H9 (cell line): ENCODE results near the gene LRCH1. TPM values are rescaled to one million over a fixed set of nuclear protein-coding genes. Genes with fewer than 3 reads are reported as not detected.

Source experiments
- DNase-seq: peaks from one replicate; pipeline ENCODE4 v3.0.0-alpha.2; 2017
- H2AFZ ChIP-seq: one replicate; pipeline ENCODE4 v1.6.1; 2013; ENCODE audit warnings: mild to moderate bottlenecking, low read length, control low read depth, moderate library complexity
- H2AK5ac ChIP-seq: 2 replicates; pipeline ENCODE4 v1.6.1; 2013; ENCODE audit warnings: low read length, control low read depth, mixed read lengths; ENCODE audit not compliant: insufficient read length
- H2BK120ac ChIP-seq: one replicate; pipeline ENCODE4 v1.6.1; 2013; ENCODE audit warnings: low read depth, mild to moderate bottlenecking, low read length, control low read depth, inconsistent platforms; ENCODE audit not compliant: poor library complexity, severe bottlenecking
- H2BK12ac ChIP-seq: 2 replicates; pipeline ENCODE4 v1.6.1; 2013; ENCODE audit warnings: low read length, control low read depth, mixed read lengths, low read depth; ENCODE audit not compliant: insufficient read length
- H2BK15ac ChIP-seq: 2 replicates; pipeline ENCODE4 v1.6.1; 2013; ENCODE audit warnings: low read depth, low read length, control low read depth
- H2BK20ac ChIP-seq: one replicate; pipeline ENCODE4 v1.6.1; 2013; ENCODE audit warnings: low read depth, mild to moderate bottlenecking, low read length, control low read depth, inconsistent platforms; ENCODE audit not compliant: poor library complexity, severe bottlenecking
- H2BK5ac ChIP-seq: 2 replicates; pipeline ENCODE4 v1.6.1; 2013; ENCODE audit warnings: low read length, control low read depth, mixed read lengths; ENCODE audit not compliant: insufficient read length
- H3K14ac ChIP-seq: 2 replicates; pipeline ENCODE4 v1.6.1; 2013; ENCODE audit warnings: low read length, control low read depth; ENCODE audit not compliant: insufficient read depth
- H3K18ac ChIP-seq: 2 replicates; pipeline ENCODE4 v1.6.1; 2013; ENCODE audit warnings: low read depth, mild to moderate bottlenecking, mixed read lengths, low read length, control low read depth; ENCODE audit not compliant: insufficient read length
- H3K23ac ChIP-seq: 2 replicates; pipeline ENCODE4 v1.6.1; 2013; ENCODE audit warnings: low read length, control low read depth, mixed read lengths, low read depth; ENCODE audit not compliant: insufficient read length
- H3K23me2 ChIP-seq: 2 replicates; pipeline ENCODE4 v1.6.1; 2013; ENCODE audit warnings: low read depth, mild to moderate bottlenecking, mixed read lengths, low read length, control low read depth; ENCODE audit not compliant: insufficient read length, poor library complexity, severe bottlenecking
- H3K27ac ChIP-seq: 2 replicates; pipeline ENCODE4 v1.5.1; 2013; ENCODE audit warnings: low read length, control low read depth, mixed read lengths, low read depth; ENCODE audit not compliant: insufficient read length
- H3K27me3 ChIP-seq: 2 replicates; pipeline ENCODE4 v1.6.1; 2013; ENCODE audit warnings: low read length, control low read depth, inconsistent platforms; ENCODE audit not compliant: insufficient read depth
- H3K4ac ChIP-seq: 2 replicates; pipeline ENCODE4 v1.6.1; 2013; ENCODE audit warnings: low read depth, mild to moderate bottlenecking, control low read depth, inconsistent platforms, low read length, moderate library complexity
- H3K4me1 ChIP-seq: 2 replicates; pipeline ENCODE4 v1.6.1; 2013; ENCODE audit warnings: low read length, control low read depth, inconsistent platforms; ENCODE audit not compliant: insufficient read depth
- H3K4me2 ChIP-seq: 2 replicates; pipeline ENCODE4 v1.6.1; 2013; ENCODE audit warnings: low read length, control low read depth, mixed read lengths; ENCODE audit not compliant: insufficient read length, insufficient read depth
- H3K56ac ChIP-seq: 2 replicates; pipeline ENCODE4 v1.6.1; 2013; ENCODE audit warnings: low read depth, mild to moderate bottlenecking, mixed read lengths, low read length, control low read depth; ENCODE audit not compliant: insufficient read length
- H3K79me1 ChIP-seq: 2 replicates; pipeline ENCODE4 v1.6.1; 2013; ENCODE audit warnings: low read depth, mild to moderate bottlenecking, moderate library complexity, low read length, control low read depth, inconsistent platforms; ENCODE audit not compliant: insufficient read depth, poor library complexity, severe bottlenecking
- H3K79me2 ChIP-seq: 2 replicates; pipeline ENCODE4 v1.6.1; 2013; ENCODE audit warnings: low read length, control low read depth, inconsistent platforms; ENCODE audit not compliant: insufficient read depth
- H3K9ac ChIP-seq: 2 replicates; pipeline ENCODE4 v1.6.1; 2013; ENCODE audit warnings: low read length, control low read depth, mixed read lengths; ENCODE audit not compliant: insufficient read length; ENCODE audit errors: extremely low read depth
- H3K9me3 ChIP-seq: one replicate; pipeline ENCODE4 v1.6.1; 2013; ENCODE audit warnings: low read depth, low read length, inconsistent platforms; ENCODE audit not compliant: control insufficient read depth
- H3T11ph ChIP-seq: one replicate; pipeline ENCODE4 v1.6.1; 2013; ENCODE audit warnings: mild to moderate bottlenecking, low read length, control low read depth, inconsistent platforms
- H4K20me1 ChIP-seq: one replicate; pipeline ENCODE4 v1.6.1; 2013; ENCODE audit not compliant: control insufficient read depth, insufficient read length, insufficient read depth
- H4K5ac ChIP-seq: 2 replicates; pipeline ENCODE4 v1.6.1; 2013; ENCODE audit warnings: low read depth, mild to moderate bottlenecking, mixed read lengths, low read length, control low read depth; ENCODE audit not compliant: insufficient read length
- H4K8ac ChIP-seq: replicated peaks from 2 replicates; pipeline ENCODE4 v1.6.1; 2013; ENCODE audit warnings: low read length, control low read depth, mixed read lengths, low read depth; ENCODE audit not compliant: insufficient read length
- H4K91ac ChIP-seq: 2 replicates; pipeline ENCODE4 v1.6.1; 2013; ENCODE audit warnings: low read depth, mild to moderate bottlenecking, moderate library complexity, mixed read lengths, low read length, control low read depth; ENCODE audit not compliant: insufficient read length
- H3K27ac Mint-ChIP-seq, 3 experiments: 2 replicates in 2 of 3; 3 replicates in 1 of 3; pipeline ENCODE4 v1.8.0; 2020 to 2021; ENCODE audit warnings: mixed read lengths in 3 of 3, mild to moderate bottlenecking in 1 of 3, moderate library complexity in 1 of 3
- H3K27me3 Mint-ChIP-seq: 2 replicates; pipeline ENCODE4 v1.8.0; 2021; ENCODE audit warnings: low read depth, mild to moderate bottlenecking, moderate library complexity, mixed read lengths
- H3K36me3 Mint-ChIP-seq, 3 experiments: 2 replicates in 2 of 3; 3 replicates in 1 of 3; pipeline ENCODE4 v1.8.0; 2020 to 2021; ENCODE audit warnings: low read depth in 3 of 3, mixed read lengths in 3 of 3; ENCODE audit not compliant: insufficient read depth in 1 of 3
- H3K4me1 Mint-ChIP-seq, 2 experiments: 2 replicates each; pipeline ENCODE4 v1.8.0; 2020; ENCODE audit warnings: mixed read lengths in 2 of 2
- H3K4me3 Mint-ChIP-seq, 2 experiments: 2 replicates in 1 of 2; 3 replicates in 1 of 2; pipeline ENCODE4 v1.8.0; 2020 to 2021; ENCODE audit warnings: mild to moderate bottlenecking in 2 of 2, mixed read lengths in 2 of 2, moderate library complexity in 1 of 2
- H3K9me3 Mint-ChIP-seq, 2 experiments: 2 replicates in 1 of 2; 3 replicates in 1 of 2; pipeline ENCODE4 v1.8.0; 2020; ENCODE audit warnings: mild to moderate bottlenecking in 2 of 2, mixed read lengths in 2 of 2, moderate library complexity in 1 of 2
- WGBS: extraction: QIAGEN DNeasy Blood & Tissue Kit; methylation state at CpG from one replicate; pipeline ENCODE4 v1.1.7; 2013; ENCODE audit warnings: missing lambda C conversion rate, low lambda C conversion rate, mixed read lengths; ENCODE audit not compliant: insufficient read length; ENCODE audit errors: extremely low coverage; 5-methylcytosine and 5-hydroxymethylcytosine counted together
- total RNA-seq: library from RNA; stranded (reverse); gene quantifications from 2 replicates; pipeline ENCODE4 v1.2.1, GENCODE V29; 2021
- TF ChIP-seq, protein P1 (sequence below): fragments of 200-600 bp; sonication (generic); conservative IDR thresholded peaks from 3 replicates; pipeline ENCODE4 v1.8.0; 2021; ENCODE audit warnings: antibody characterized with exemption, mild to moderate bottlenecking

LRCH1 gene
- total RNA-seq, 1 experiment from 2014 or later = 8.0 TPM

DNA sequence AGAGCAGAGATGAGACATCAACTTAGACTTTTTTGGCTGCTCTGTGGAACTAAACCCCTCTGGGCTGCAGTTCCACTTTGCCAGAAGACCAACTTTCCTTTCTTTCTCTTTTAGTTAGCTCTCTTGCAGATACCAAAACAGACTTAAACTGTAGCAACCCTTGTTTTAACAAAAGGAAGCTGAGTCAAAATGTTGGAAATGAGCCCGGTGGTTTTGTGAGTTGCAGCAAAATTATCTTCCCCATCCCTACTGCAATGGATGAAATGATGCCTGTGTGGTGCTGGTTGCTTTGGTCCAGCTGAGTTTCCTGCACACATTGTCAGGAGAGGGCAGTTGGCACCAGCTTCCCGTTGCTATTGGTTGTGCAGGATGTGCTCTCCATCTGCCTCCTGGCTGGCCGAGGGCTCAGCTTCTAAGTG, 115.3 kb downstream of the LRCH1 start:
- no peaks in the 10 kb centered on the region for H4K20me1 ChIP-seq
- H3K27me3 ChIP-seq = no peaks in the 10 kb centered on the region
- no peak overlapping the region for H3K14ac ChIP-seq
- H3K4ac ChIP-seq = no peak overlapping the region
- no peak overlapping the region for H2AK5ac ChIP-seq
- Mint-ChIP-seq H3K27ac (no peak overlapping the region), H3K4me3 (no peak overlapping the region), H3K4me1 (peaks cover 32 to 43% of the 10 kb centered on the region in 2 experiments), H3K9me3 (no peaks in the 10 kb centered on the region), H3K27me3 (no peaks in the 10 kb centered on the region), H3K36me3 (peaks cover 0 to 8% (median 2%) of the 10 kb centered on the region in 3 experiments; a peak in 3 of 7 replicates)
- H3K4me2 ChIP-seq = no peak overlapping the region
- no peak overlapping the region for H2BK5ac ChIP-seq
- H3K56ac ChIP-seq = no peak overlapping the region
- H3K4me1 ChIP-seq = peaks cover 18% of the 10 kb centered on the region
- no peak overlapping the region for H2BK120ac ChIP-seq
- H3T11ph ChIP-seq = no peak overlapping the region
- no peak overlapping the region for H4K5ac ChIP-seq
- H3K23me2 ChIP-seq = no peaks in the 10 kb centered on the region
- H3K18ac ChIP-seq = no peak overlapping the region
- no peak for DNase-seq
- no peak overlapping the region for H3K23ac ChIP-seq
- no peak overlapping the region for H3K27ac ChIP-seq
- no peaks in the 10 kb centered on the region for H3K79me1 ChIP-seq
- H3K9me3 ChIP-seq = no peaks in the 10 kb centered on the region
- no peak overlapping the region for H2BK20ac ChIP-seq
- no peak overlapping the region for H4K8ac ChIP-seq
- no peak overlapping the region for H2BK15ac ChIP-seq
- no peak overlapping the region for H2BK12ac ChIP-seq
- no peak overlapping the region for H4K91ac ChIP-seq
- no peak overlapping the region for H2AFZ ChIP-seq
- WGBS = no CpG with 5 or more reads among the region's 3 CpGs
- TF ChIP-seq, protein P1, sequence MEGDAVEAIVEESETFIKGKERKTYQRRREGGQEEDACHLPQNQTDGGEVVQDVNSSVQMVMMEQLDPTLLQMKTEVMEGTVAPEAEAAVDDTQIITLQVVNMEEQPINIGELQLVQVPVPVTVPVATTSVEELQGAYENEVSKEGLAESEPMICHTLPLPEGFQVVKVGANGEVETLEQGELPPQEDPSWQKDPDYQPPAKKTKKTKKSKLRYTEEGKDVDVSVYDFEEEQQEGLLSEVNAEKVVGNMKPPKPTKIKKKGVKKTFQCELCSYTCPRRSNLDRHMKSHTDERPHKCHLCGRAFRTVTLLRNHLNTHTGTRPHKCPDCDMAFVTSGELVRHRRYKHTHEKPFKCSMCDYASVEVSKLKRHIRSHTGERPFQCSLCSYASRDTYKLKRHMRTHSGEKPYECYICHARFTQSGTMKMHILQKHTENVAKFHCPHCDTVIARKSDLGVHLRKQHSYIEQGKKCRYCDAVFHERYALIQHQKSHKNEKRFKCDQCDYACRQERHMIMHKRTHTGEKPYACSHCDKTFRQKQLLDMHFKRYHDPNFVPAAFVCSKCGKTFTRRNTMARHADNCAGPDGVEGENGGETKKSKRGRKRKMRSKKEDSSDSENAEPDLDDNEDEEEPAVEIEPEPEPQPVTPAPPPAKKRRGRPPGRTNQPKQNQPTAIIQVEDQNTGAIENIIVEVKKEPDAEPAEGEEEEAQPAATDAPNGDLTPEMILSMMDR = no peak
- no peak overlapping the region for H3K9ac ChIP-seq
- no peaks in the 10 kb centered on the region for H3K79me2 ChIP-seq
